ENCODE results near the gene GSS.

The GSS gene

DNA sequence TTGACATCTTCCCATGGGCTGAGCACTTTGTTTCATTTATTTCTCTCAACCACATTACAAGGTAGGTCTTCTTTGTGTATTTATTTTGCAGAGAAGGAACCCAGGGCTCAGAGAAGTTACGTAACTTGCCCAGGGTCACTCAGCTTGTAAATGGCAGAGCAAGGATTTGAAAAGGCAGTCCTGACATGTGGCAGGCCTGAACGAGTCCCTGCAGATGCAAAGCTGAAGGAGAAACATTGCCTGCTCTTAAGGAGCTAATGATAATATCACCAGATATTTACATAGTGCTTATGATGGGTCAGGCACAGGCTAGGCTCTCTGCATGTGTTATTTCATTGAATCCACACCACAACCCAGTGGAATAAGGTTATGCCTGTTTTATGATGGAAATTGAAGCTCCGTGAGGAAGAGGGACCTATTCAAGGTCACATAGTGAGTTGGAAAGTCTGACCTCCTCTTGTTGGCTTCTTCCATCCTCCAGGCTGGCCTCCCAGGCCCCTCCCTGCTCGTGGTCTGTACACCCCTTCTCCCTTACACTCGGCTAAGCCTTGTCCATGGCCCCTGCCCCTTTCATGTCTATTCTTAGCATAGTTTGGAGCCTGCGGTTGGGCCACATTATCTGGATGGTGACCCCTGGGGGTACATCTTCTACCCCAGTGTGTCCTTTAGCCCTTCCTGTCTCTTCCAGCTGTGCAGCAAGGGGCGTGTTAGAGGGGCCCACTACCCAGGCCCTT is 12.6 kb upstream of the GSS start:
- no peaks in the 10 kb centered on the region for H3K4me1 ChIP-seq (ENCODE audit: control insufficient read depth, insufficient read depth, low read depth, low read length)
- no peak overlapping the region for H3K23ac ChIP-seq (ENCODE audit: low read length in 2 of 2)
- H4K8ac ChIP-seq (ENCODE audit: low read length) = peak overlapping the region; percentile 36
- no peaks in the 10 kb centered on the region for H3K79me1 ChIP-seq (replicated peaks; ENCODE audit: low read length, poor library complexity, severe bottlenecking)
- no peak overlapping the region for H2BK15ac ChIP-seq (ENCODE audit: low read depth, poor library complexity, severe bottlenecking)
- peak overlapping the region in 1 of 2 experiments; percentile 51 for H3K4ac ChIP-seq (ENCODE audit: low read depth in 1 of 2, low read length in 2 of 2)
- H3K27me3 ChIP-seq (ENCODE audit: control insufficient read depth in 1 of 2, insufficient read depth in 1 of 2, low read length in 2 of 2) = peaks cover 0 to 14% of the 10 kb centered on the region in 2 experiments
- no peak overlapping the region for H2BK120ac ChIP-seq (ENCODE audit: low read depth, low read length)
- peak overlapping the region in 1 of 2 experiments; percentile 49 for H3K18ac ChIP-seq (ENCODE audit: low read depth in 1 of 2, low read length in 2 of 2)
- H2AK5ac ChIP-seq (ENCODE audit: low read length, severe bottlenecking) = no peak overlapping the region
- H2BK5ac ChIP-seq (ENCODE audit: low read depth, low read length, poor library complexity, severe bottlenecking) = no peak overlapping the region
- H3K27ac ChIP-seq (ENCODE audit: low read length, poor library complexity, severe bottlenecking) = no peak overlapping the region
- H3K9me3 ChIP-seq (ENCODE audit: control insufficient read depth, low read length) = no peaks in the 10 kb centered on the region
- H3K9ac ChIP-seq (ENCODE audit: low read length) = no peak overlapping the region
- DNase-seq = no peak
- no peak overlapping the region for H3K4me2 ChIP-seq (ENCODE audit: low read length, poor library complexity, severe bottlenecking)
- H2AFZ ChIP-seq (ENCODE audit: low read depth, low read length) = no peak overlapping the region
- no peak overlapping the region for H3K14ac ChIP-seq (ENCODE audit: low read length in 2 of 2)
- H3K4me3 ChIP-seq (ENCODE audit: insufficient read depth in 1 of 2, low read depth in 1 of 2, low read length in 2 of 2) = no peak overlapping the region
- no peak overlapping the region for H4K91ac ChIP-seq (ENCODE audit: low read length)
- H3K36me3 ChIP-seq (ENCODE audit: control insufficient read depth in 1 of 2, insufficient read depth in 2 of 2, low read depth in 1 of 2, low read length in 2 of 2) = no peaks in the 10 kb centered on the region
- H2BK12ac ChIP-seq (ENCODE audit: low read length in 2 of 2) = no peak overlapping the region
- WGBS = 77% methylated on average over 7 of the region's 7 CpGs

DNA sequence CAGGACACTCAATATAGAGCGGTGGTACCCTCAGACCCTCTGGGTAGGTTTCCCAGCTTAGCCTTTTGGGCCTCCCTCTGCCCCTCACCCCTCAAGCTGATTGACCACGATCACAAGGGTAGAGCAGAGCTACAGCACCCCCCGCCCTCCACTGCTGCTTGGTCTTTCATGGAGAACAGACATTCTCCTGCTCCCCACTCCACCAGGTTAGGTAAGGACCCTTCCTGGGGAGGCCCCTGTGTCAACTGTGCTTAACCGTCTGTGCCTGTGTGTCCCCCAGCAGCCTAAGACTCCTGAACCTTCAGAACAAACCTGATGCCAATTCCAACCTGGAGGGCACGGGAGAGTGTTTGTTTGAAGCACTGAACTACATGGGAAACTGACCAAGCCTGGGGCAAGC is 11.8 kb upstream of the GSS start:
- H4K8ac ChIP-seq (ENCODE audit: low read length) = no peak overlapping the region
- H3K27me3 ChIP-seq (ENCODE audit: control insufficient read depth in 1 of 2, insufficient read depth in 1 of 2, low read length in 2 of 2) = peaks cover 0 to 6% of the 10 kb centered on the region in 2 experiments
- H3K23ac ChIP-seq (ENCODE audit: low read length in 2 of 2) = no peak overlapping the region
- no peak overlapping the region for H4K91ac ChIP-seq (ENCODE audit: low read length)
- H3K79me1 ChIP-seq (replicated peaks; ENCODE audit: low read length, poor library complexity, severe bottlenecking) = no peaks in the 10 kb centered on the region
- H2BK120ac ChIP-seq (ENCODE audit: low read depth, low read length) = no peak overlapping the region
- H3K9me3 ChIP-seq (ENCODE audit: control insufficient read depth, low read length) = no peaks in the 10 kb centered on the region
- H2BK5ac ChIP-seq (ENCODE audit: low read depth, low read length, poor library complexity, severe bottlenecking) = no peak overlapping the region
- peak overlapping the region in 1 of 2 experiments; percentile 75 for H2BK12ac ChIP-seq (ENCODE audit: low read length in 2 of 2)
- H2AFZ ChIP-seq (ENCODE audit: low read depth, low read length) = no peak overlapping the region
- no peak overlapping the region for H3K9ac ChIP-seq (ENCODE audit: low read length)
- no peak overlapping the region for H3K4me3 ChIP-seq (ENCODE audit: insufficient read depth in 1 of 2, low read depth in 1 of 2, low read length in 2 of 2)
- WGBS = 89% methylated on average over 5 of the region's 5 CpGs
- no peak overlapping the region for H3K4me2 ChIP-seq (ENCODE audit: low read length, poor library complexity, severe bottlenecking)
- no peak overlapping the region for H2AK5ac ChIP-seq (ENCODE audit: low read length, severe bottlenecking)
- H2BK15ac ChIP-seq (ENCODE audit: low read depth, poor library complexity, severe bottlenecking) = no peak overlapping the region
- H3K27ac ChIP-seq (ENCODE audit: low read length, poor library complexity, severe bottlenecking) = no peak overlapping the region
- H3K18ac ChIP-seq (ENCODE audit: low read depth in 1 of 2, low read length in 2 of 2) = no peak overlapping the region
- no peak overlapping the region for H3K4ac ChIP-seq (ENCODE audit: low read depth in 1 of 2, low read length in 2 of 2)
- no peaks in the 10 kb centered on the region for H3K4me1 ChIP-seq (ENCODE audit: control insufficient read depth, insufficient read depth, low read depth, low read length)
- no peak for DNase-seq
- no peaks in the 10 kb centered on the region for H3K36me3 ChIP-seq (ENCODE audit: control insufficient read depth in 1 of 2, insufficient read depth in 2 of 2, low read depth in 1 of 2, low read length in 2 of 2)
- H3K14ac ChIP-seq (ENCODE audit: low read length in 2 of 2) = no peak overlapping the region

DNA sequence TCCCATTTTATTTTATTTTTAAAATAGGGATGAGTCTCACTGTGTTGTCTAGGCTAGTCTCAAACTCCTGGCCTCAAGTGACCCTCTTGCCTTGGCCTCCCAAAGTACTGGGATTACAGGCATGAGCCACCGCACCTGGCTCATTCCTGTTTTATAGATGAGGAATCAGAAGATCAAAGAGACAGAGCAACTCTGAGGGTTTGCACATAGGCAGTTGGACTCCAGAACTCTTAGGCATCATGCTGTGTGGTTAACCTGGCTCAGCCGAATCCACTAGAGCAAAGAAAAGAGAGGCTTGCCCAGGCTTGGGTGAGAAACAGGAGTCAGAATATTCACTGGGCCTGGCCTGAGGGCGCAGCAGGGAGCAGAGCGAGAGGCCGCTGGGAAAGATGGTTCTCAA is 9.4 kb upstream of the GSS start:
- Histone ChIP-seq H3K36me3 (ENCODE audit: control insufficient read depth in 1 of 2, insufficient read depth in 2 of 2, low read depth in 1 of 2, low read length in 2 of 2) (no peaks in the 10 kb centered on the region), H2AFZ (ENCODE audit: low read depth, low read length) (no peak overlapping the region), H2BK15ac (ENCODE audit: low read depth, poor library complexity, severe bottlenecking) (no peak overlapping the region), H4K91ac (ENCODE audit: low read length) (no peak overlapping the region), H3K14ac (ENCODE audit: low read length in 2 of 2) (no peak overlapping the region), H3K4me2 (ENCODE audit: low read length, poor library complexity, severe bottlenecking) (no peak overlapping the region), H2AK5ac (ENCODE audit: low read length, severe bottlenecking) (no peak overlapping the region), H3K4me3 (ENCODE audit: insufficient read depth in 1 of 2, low read depth in 1 of 2, low read length in 2 of 2) (no peak overlapping the region), H4K8ac (ENCODE audit: low read length) (no peak overlapping the region), H3K27me3 (ENCODE audit: control insufficient read depth in 1 of 2, insufficient read depth in 1 of 2, low read length in 2 of 2) (peaks cover 0 to 6% of the 10 kb centered on the region in 2 experiments), H3K23ac (ENCODE audit: low read length in 2 of 2) (no peak overlapping the region), H3K4me1 (ENCODE audit: control insufficient read depth, insufficient read depth, low read depth, low read length) (peaks cover 2% of the 10 kb centered on the region), H2BK5ac (ENCODE audit: low read depth, low read length, poor library complexity, severe bottlenecking) (no peak overlapping the region), H2BK120ac (ENCODE audit: low read depth, low read length) (no peak overlapping the region), H3K9me3 (ENCODE audit: control insufficient read depth, low read length) (no peaks in the 10 kb centered on the region), H3K79me1 (replicated peaks; ENCODE audit: low read length, poor library complexity, severe bottlenecking) (no peaks in the 10 kb centered on the region), H3K9ac (ENCODE audit: low read length) (no peak overlapping the region), H3K27ac (ENCODE audit: low read length, poor library complexity, severe bottlenecking) (no peak overlapping the region), H3K18ac (ENCODE audit: low read depth in 1 of 2, low read length in 2 of 2) (no peak overlapping the region), H3K4ac (ENCODE audit: low read depth in 1 of 2, low read length in 2 of 2) (no peak overlapping the region), H2BK12ac (ENCODE audit: low read length in 2 of 2) (no peak overlapping the region)
- no peak for DNase-seq
- WGBS = 96% methylated on average over 5 of the region's 5 CpGs

DNA sequence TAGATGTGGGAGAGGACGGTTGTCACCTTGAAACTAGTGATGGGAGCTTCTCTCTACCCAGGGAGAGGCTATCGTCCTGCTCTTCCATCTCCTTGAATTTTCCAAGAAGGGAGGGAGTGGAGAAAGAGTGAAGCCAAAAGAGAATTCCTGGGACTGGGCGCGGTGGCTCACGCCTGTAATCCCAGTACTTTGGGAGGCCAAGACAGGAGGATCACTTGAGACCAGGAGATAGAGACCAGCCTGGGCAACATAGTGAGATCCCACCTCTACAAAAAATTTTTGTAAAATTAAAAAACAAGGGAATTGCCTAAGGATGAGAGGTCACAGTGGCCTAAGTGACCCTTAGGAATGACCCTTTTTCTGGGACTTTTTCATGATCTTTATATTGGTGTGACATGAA is 8.9 kb upstream of the GSS start:
- Histone ChIP-seq H3K36me3 (ENCODE audit: control insufficient read depth in 1 of 2, insufficient read depth in 2 of 2, low read depth in 1 of 2, low read length in 2 of 2) (no peaks in the 10 kb centered on the region), H2BK120ac (ENCODE audit: low read depth, low read length) (no peak overlapping the region), H4K8ac (ENCODE audit: low read length) (no peak overlapping the region), H2BK5ac (ENCODE audit: low read depth, low read length, poor library complexity, severe bottlenecking) (no peak overlapping the region), H3K9me3 (ENCODE audit: control insufficient read depth, low read length) (no peaks in the 10 kb centered on the region), H3K4me3 (ENCODE audit: insufficient read depth in 1 of 2, low read depth in 1 of 2, low read length in 2 of 2) (no peak overlapping the region), H3K18ac (ENCODE audit: low read depth in 1 of 2, low read length in 2 of 2) (no peak overlapping the region), H3K79me1 (replicated peaks; ENCODE audit: low read length, poor library complexity, severe bottlenecking) (no peaks in the 10 kb centered on the region), H2BK12ac (ENCODE audit: low read length in 2 of 2) (no peak overlapping the region), H3K4me1 (ENCODE audit: control insufficient read depth, insufficient read depth, low read depth, low read length) (peaks cover 2% of the 10 kb centered on the region), H3K23ac (ENCODE audit: low read length in 2 of 2) (no peak overlapping the region), H2BK15ac (ENCODE audit: low read depth, poor library complexity, severe bottlenecking) (no peak overlapping the region), H4K91ac (ENCODE audit: low read length) (no peak overlapping the region), H3K27me3 (ENCODE audit: control insufficient read depth in 1 of 2, insufficient read depth in 1 of 2, low read length in 2 of 2) (peaks cover 0 to 3% of the 10 kb centered on the region in 2 experiments), H3K4me2 (ENCODE audit: low read length, poor library complexity, severe bottlenecking) (no peak overlapping the region), H3K14ac (ENCODE audit: low read length in 2 of 2) (no peak overlapping the region), H2AK5ac (ENCODE audit: low read length, severe bottlenecking) (no peak overlapping the region), H3K9ac (ENCODE audit: low read length) (no peak overlapping the region), H3K4ac (ENCODE audit: low read depth in 1 of 2, low read length in 2 of 2) (no peak overlapping the region), H2AFZ (ENCODE audit: low read depth, low read length) (no peak overlapping the region), H3K27ac (ENCODE audit: low read length, poor library complexity, severe bottlenecking) (no peak overlapping the region)
- 83% methylated on average over 5 of the region's 5 CpGs for WGBS
- DNase-seq = no peak

Measured in mesenchymal stem cell (in vitro differentiated cells and primary cell).